ENCODE results near the gene TBC1D19.

- TF ChIP-seq CTCF (IDR thresholded peaks at IDR 0.05) (no peak), POLR2A (IDR thresholded peaks at IDR 0.05) (no peak), EP300 (IDR thresholded peaks at IDR 0.05) (no peak)
Measured at GRCh38 chr4:26791346-26791745, 207.5 kb downstream of the TBC1D19 start.

Measured in tibial nerve (tissue), 4 donors.